HEK293 (cell line): ENCODE measurements around the gene WDR4.
A peak's percentile ranks its signal among the peaks of the same experiment; 100 is the strongest.

ENCODE experiments used
- CTCF ChIA-PET: fragments of 350-600 bp; formaldehyde crosslinking; extraction: SDS; loops from one replicate; lab custom pipeline; 2021; ENCODE audit warnings: antibody characterized with exemption; lab: Yijun Ruan, JAX
- POLR2A ChIA-PET: fragments of 300-600 bp; formaldehyde crosslinking; extraction: SDS; loops from one replicate; lab custom pipeline; 2020; ENCODE audit warnings: antibody characterized with exemption, inconsistent platforms; lab: Yijun Ruan, JAX
- H3K27ac ChIP-seq: fragments of 200-500 bp; sonication (Bioruptor generic); 2 replicates; pipeline ENCODE4 v1.5.1; 2014; ENCODE audit warnings: low read depth, low read length, control low read depth, inconsistent platforms; ENCODE audit errors: extremely low read depth
- H3K36me3 ChIP-seq, 2 experiments: fragments of 200-500 bp in 1 of 2; sonication (Bioruptor generic) in 1 of 2; 1 replicate in 1 of 2; 2 replicates in 1 of 2; pipeline ENCODE4 v1.5.1; 2014 to 2017; ENCODE audit warnings: inconsistent platforms in 2 of 2, low read length in 2 of 2; ENCODE audit not compliant: control insufficient read depth in 2 of 2, insufficient read depth in 1 of 2
- H3K4me1 ChIP-seq: fragments of 200-500 bp; sonication (Bioruptor generic); 2 replicates; pipeline ENCODE4 v1.5.1; 2014; ENCODE audit warnings: mild to moderate bottlenecking, low read length, inconsistent platforms; ENCODE audit not compliant: control insufficient read depth, insufficient read depth
- H3K4me3 ChIP-seq: 2 replicates; pipeline ENCODE4 v1.5.1; 2011; ENCODE audit warnings: low read depth, mild to moderate bottlenecking, control low read depth, low read length, moderate library complexity
- H3K9me3 ChIP-seq: fragments of 200-500 bp; sonication (Bioruptor generic); 2 replicates; pipeline ENCODE4 v1.5.1; 2014; ENCODE audit warnings: low read depth, low read length, inconsistent platforms; ENCODE audit not compliant: control insufficient read depth, insufficient read depth
- EGR2 ChIP-seq: fragments of 450-650 bp; formaldehyde crosslinking; IDR thresholded peaks from 2 replicates; pipeline ENCODE4 v1.5.1; 2016; ENCODE audit warnings: low read depth, missing biosample characterization, missing genetic modification characterization
- ELK4 ChIP-seq: IDR thresholded peaks from 2 replicates; pipeline ENCODE4 v1.6.1; 2011; ENCODE audit warnings: mild to moderate bottlenecking, low read depth, low read length, borderline replicate concordance
- ZFHX2 ChIP-seq: fragments of 450-650 bp; formaldehyde crosslinking; conservative IDR thresholded peaks from 2 replicates; pipeline ENCODE4 v1.5.1; 2016; ENCODE audit warnings: missing biosample characterization, missing genetic modification characterization
- ZNF10 ChIP-seq: fragments of 450-650 bp; formaldehyde crosslinking; IDR thresholded peaks from 2 replicates; pipeline ENCODE4 v1.5.1; 2017; ENCODE audit warnings: missing biosample characterization, missing genetic modification characterization
- ZNF133 ChIP-seq: fragments of 450-650 bp; formaldehyde crosslinking; IDR thresholded peaks from 2 replicates; pipeline ENCODE4 v1.5.1; 2016; ENCODE audit warnings: missing biosample characterization, missing genetic modification characterization
- ZNF148 ChIP-seq: fragments of 450-650 bp; formaldehyde crosslinking; IDR thresholded peaks from 2 replicates; pipeline ENCODE4 v1.5.0; 2017; ENCODE audit warnings: missing biosample characterization, missing genetic modification characterization, borderline replicate concordance
- ZNF184 ChIP-seq: fragments of 450-650 bp; IDR thresholded peaks from 2 replicates; pipeline ENCODE4 v1.5.1; 2018; ENCODE audit warnings: missing biosample characterization, mild to moderate bottlenecking, missing genetic modification characterization
- ZNF211 ChIP-seq: fragments of 450-650 bp; formaldehyde crosslinking; IDR thresholded peaks from 2 replicates; pipeline ENCODE4 v1.5.1; 2016; ENCODE audit warnings: low read depth, missing biosample characterization, missing genetic modification characterization
- ZNF223 ChIP-seq: fragments of 450-650 bp; formaldehyde crosslinking; IDR thresholded peaks from 2 replicates; pipeline ENCODE4 v1.5.1; 2016; ENCODE audit warnings: missing biosample characterization, missing genetic modification characterization
- ZNF394 ChIP-seq: fragments of 450-650 bp; formaldehyde crosslinking; IDR thresholded peaks from 2 replicates; pipeline ENCODE4 v1.5.1; 2016; ENCODE audit warnings: missing biosample characterization, missing genetic modification characterization, mild to moderate bottlenecking, moderate library complexity, borderline replicate concordance
- ZNF501 ChIP-seq: fragments of 450-650 bp; formaldehyde crosslinking; IDR thresholded peaks from 2 replicates; pipeline ENCODE4 v1.5.1; 2016; ENCODE audit warnings: missing biosample characterization, missing genetic modification characterization
- ZNF521 ChIP-seq: fragments of 450-650 bp; formaldehyde crosslinking; IDR thresholded peaks from 2 replicates; pipeline ENCODE4 v1.5.1; 2017; ENCODE audit warnings: missing biosample characterization, mild to moderate bottlenecking, missing genetic modification characterization
- ZNF596 ChIP-seq: fragments of 450-650 bp; IDR thresholded peaks from 2 replicates; pipeline ENCODE4 v1.5.0; 2018; ENCODE audit warnings: missing biosample characterization, mild to moderate bottlenecking, missing genetic modification characterization, moderate library complexity
- ZNF626 ChIP-seq: fragments of 450-650 bp; sonication (Bioruptor Pico); formaldehyde crosslinking; IDR thresholded peaks from 2 replicates; pipeline ENCODE4 v1.5.1; 2018; ENCODE audit warnings: missing biosample characterization, missing genetic modification characterization, inconsistent platforms
- ZNF629 ChIP-seq: fragments of 450-650 bp; formaldehyde crosslinking; IDR thresholded peaks from 2 replicates; pipeline ENCODE4 v1.5.1; 2017; ENCODE audit warnings: missing biosample characterization, missing genetic modification characterization
- ZNF777 ChIP-seq: fragments of 450-650 bp; formaldehyde crosslinking; IDR thresholded peaks from 2 replicates; pipeline ENCODE4 v1.5.1; 2017; ENCODE audit warnings: missing biosample characterization, missing genetic modification characterization, borderline replicate concordance
- ZNF830 ChIP-seq: fragments of 450-650 bp; IDR thresholded peaks from 2 replicates; pipeline ENCODE4 v1.5.0; 2018; ENCODE audit warnings: missing biosample characterization, missing genetic modification characterization, low read depth, mild to moderate bottlenecking, moderate library complexity
- TF ChIP-seq, protein P1 (sequence below): fragments of 450-650 bp; IDR thresholded peaks from 2 replicates; pipeline ENCODE4 v1.5.1; 2018; ENCODE audit warnings: missing biosample characterization, mild to moderate bottlenecking, missing genetic modification characterization
- TF ChIP-seq, protein P2 (sequence below): fragments of 450-650 bp; formaldehyde crosslinking; IDR thresholded peaks from 2 replicates; pipeline ENCODE4 v1.5.1; 2016; ENCODE audit warnings: missing biosample characterization, missing genetic modification characterization
- TF ChIP-seq, protein P3 (sequence below): fragments of 450-650 bp; formaldehyde crosslinking; IDR thresholded peaks from 2 replicates; pipeline ENCODE4 v1.5.1; 2016; ENCODE audit warnings: missing biosample characterization, missing genetic modification characterization

Gene WDR4

GRCh38 chr21:42799948-42800347, 79.4 kb downstream of the WDR4 start:
- ChIA-PET POLR2A (no interaction called here), CTCF (no interaction called here)
- peaks cover 9% of the 10 kb centered on the region; the same call in 1 of the 2 replicates for H3K4me1 ChIP-seq
- H3K27ac ChIP-seq = no peak overlapping the region
- H3K4me3 ChIP-seq = no peak overlapping the region
- TF ChIP-seq ELK4 (no peak), EGR2 (tag by site-specific recombination) (no peak), ZNF501 (tag by site-specific recombination) (no peak), ZNF626 (tag by site-specific recombination) (no peak), ZNF521 (tag by site-specific recombination) (no peak), ZNF184 (tag by site-specific recombination) (no peak), ZNF148 (no peak), ZNF133 (no peak), ZNF211 (tag by site-specific recombination) (no peak), ZNF596 (no peak), ZNF830 (tag by site-specific recombination) (no peak), ZNF10 (tag by site-specific recombination) (no peak), ZNF223 (tag by site-specific recombination) (no peak)
- TF ChIP-seq, protein P1, sequence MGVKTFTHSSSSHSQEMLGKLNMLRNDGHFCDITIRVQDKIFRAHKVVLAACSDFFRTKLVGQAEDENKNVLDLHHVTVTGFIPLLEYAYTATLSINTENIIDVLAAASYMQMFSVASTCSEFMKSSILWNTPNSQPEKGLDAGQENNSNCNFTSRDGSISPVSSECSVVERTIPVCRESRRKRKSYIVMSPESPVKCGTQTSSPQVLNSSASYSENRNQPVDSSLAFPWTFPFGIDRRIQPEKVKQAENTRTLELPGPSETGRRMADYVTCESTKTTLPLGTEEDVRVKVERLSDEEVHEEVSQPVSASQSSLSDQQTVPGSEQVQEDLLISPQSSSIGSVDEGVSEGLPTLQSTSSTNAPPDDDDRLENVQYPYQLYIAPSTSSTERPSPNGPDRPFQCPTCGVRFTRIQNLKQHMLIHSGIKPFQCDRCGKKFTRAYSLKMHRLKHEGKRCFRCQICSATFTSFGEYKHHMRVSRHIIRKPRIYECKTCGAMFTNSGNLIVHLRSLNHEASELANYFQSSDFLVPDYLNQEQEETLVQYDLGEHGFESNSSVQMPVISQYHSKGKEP (tag by site-specific recombination) = no peak
- TF ChIP-seq, all 188 proteins: peak for 0
- Histone ChIP-seq H3K36me3 (no peaks in the 10 kb centered on the region), H3K9me3 (no peaks in the 10 kb centered on the region)

DNA sequence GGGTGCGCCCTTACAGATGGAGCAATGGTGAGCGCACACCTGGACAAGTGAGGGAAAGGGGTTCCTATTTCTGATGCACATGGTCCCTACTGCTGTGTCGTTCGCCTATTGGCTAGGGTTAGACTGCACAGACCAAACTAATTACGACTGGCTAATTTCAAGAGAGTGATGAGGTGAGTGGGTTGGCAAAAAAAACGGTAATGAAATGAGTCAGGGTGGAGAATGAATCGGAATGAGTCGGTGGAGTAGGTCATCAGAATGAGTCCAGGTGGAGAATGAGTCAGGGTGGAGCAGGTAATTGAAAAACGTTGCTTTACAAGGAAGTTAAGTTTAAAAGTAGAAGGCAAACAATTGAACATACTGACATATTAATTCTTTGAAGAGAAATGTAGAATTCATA, 79.8 kb downstream of the WDR4 start:
- POLR2A ChIA-PET = no interaction called here
- no peak overlapping the region for H3K27ac ChIP-seq
- peak; percentile 64 for TF ChIP-seq ZFHX2
- peak; percentile 70 for TF ChIP-seq EGR2 (tag by site-specific recombination)
- no peak for TF ChIP-seq ZNF394 (tag by site-specific recombination)
- TF ChIP-seq, protein P2, sequence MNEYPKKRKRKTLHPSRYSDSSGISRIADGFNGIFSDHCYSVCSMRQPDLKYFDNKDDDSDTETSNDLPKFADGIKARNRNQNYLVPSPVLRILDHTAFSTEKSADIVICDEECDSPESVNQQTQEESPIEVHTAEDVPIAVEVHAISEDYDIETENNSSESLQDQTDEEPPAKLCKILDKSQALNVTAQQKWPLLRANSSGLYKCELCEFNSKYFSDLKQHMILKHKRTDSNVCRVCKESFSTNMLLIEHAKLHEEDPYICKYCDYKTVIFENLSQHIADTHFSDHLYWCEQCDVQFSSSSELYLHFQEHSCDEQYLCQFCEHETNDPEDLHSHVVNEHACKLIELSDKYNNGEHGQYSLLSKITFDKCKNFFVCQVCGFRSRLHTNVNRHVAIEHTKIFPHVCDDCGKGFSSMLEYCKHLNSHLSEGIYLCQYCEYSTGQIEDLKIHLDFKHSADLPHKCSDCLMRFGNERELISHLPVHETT = 0 out of 2 replicates have a peak, but pooled peaks have one; percentile 58
- TF ChIP-seq ZNF629 = 0 out of 2 replicates have a peak, but pooled peaks have one; percentile 17
- TF ChIP-seq, protein P3, sequence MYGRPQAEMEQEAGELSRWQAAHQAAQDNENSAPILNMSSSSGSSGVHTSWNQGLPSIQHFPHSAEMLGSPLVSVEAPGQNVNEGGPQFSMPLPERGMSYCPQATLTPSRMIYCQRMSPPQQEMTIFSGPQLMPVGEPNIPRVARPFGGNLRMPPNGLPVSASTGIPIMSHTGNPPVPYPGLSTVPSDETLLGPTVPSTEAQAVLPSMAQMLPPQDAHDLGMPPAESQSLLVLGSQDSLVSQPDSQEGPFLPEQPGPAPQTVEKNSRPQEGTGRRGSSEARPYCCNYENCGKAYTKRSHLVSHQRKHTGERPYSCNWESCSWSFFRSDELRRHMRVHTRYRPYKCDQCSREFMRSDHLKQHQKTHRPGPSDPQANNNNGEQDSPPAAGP (tag by site-specific recombination) = peak; percentile 36; the same call in 1 of the 2 replicates
- peak; percentile 72 for TF ChIP-seq ZNF184 (tag by site-specific recombination)
- TF ChIP-seq ZNF777 (tag by site-specific recombination) = no peak
- TF ChIP-seq, all 188 proteins: peak for 6
- Histone ChIP-seq H3K36me3 (no peaks in the 10 kb centered on the region), H3K9me3 (no peaks in the 10 kb centered on the region), H3K4me3 (no peak overlapping the region), H3K4me1 (peaks cover 9% of the 10 kb centered on the region; the same call in 1 of the 2 replicates)
- CTCF ChIA-PET = no interaction called here
